ENCODE measurements around the gene FNTB.

FNTB gene

DNA sequence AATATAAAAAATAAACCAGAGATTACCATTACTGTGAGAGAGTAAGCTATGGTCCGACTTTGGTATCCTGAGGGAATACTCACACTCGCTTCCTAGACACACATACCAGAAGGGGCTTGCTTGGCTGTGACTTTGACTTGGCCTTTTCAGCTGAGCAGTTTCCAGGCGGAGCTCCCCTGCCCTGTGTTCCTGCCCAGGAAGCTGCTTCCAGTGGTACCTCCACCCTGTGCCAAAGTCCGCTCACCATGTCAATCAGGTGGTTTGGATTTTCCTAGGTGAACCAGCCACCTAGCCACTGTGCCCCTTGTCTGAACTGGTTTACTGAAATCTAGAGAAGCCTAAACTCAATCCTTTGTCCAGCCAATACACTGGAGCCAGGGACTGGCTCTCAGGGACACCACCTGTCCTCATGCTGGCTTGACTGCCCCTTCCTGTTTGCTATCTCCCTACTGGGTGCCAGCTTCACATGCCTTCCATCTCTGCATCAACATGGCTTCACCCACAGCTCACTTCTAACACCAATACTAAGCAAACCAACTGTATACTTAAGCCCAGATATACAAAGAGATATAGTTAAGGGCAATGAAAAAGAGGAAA lies 87.0 kb downstream of the FNTB start:
- Histone ChIP-seq H3K4me3 (ENCODE audit: low read length) (no peak overlapping the region), H3F3A (ENCODE audit: control insufficient read depth, insufficient read depth) (no peaks in the 10 kb centered on the region), H4K20me1 (ENCODE audit: control insufficient read depth, insufficient read depth, low read depth, low read length) (0 out of 2 replicates have a peak, but pooled peaks cover 4% of the 10 kb centered on the region), H3K9me3 (ENCODE audit: control insufficient read depth, insufficient read depth, low read length) (no peaks in the 10 kb centered on the region), H3K4me2 (ENCODE audit: low read length) (no peak overlapping the region), H3K27me3 (ENCODE audit: control insufficient read depth, low read length) (no peaks in the 10 kb centered on the region), H3K79me2 (ENCODE audit: control insufficient read depth, low read length) (no peaks in the 10 kb centered on the region), H3K9me2 (replicated peaks; ENCODE audit: control insufficient read depth, low read length) (no peaks in the 10 kb centered on the region), H3K27ac (ENCODE audit: low read depth, low read length) (no peak overlapping the region), H3K36me3 (ENCODE audit: control insufficient read depth, low read length) (peaks cover 59% of the 10 kb centered on the region), H3K4me1 (ENCODE audit: control insufficient read depth, low read length) (no peaks in the 10 kb centered on the region)
- TF ChIP-seq EZH2phosphoT487 (IDR thresholded peaks at IDR 0.05; ENCODE audit: borderline replicate concordance, low read length) (no peak), CTCF (IDR thresholded peaks at IDR 0.05; ENCODE audit: low read depth, low read length, poor library complexity, severe bottlenecking) (no peak)

GRCh38 chr14:65074449-65075150 lies 87.9 kb downstream of the FNTB start:
- no peak for TF ChIP-seq CTCF (IDR thresholded peaks at IDR 0.05; ENCODE audit: low read depth, low read length, poor library complexity, severe bottlenecking)
- no peak for TF ChIP-seq EZH2phosphoT487 (IDR thresholded peaks at IDR 0.05; ENCODE audit: borderline replicate concordance, low read length)
- Histone ChIP-seq H3K36me3 (ENCODE audit: control insufficient read depth, low read length) (peaks cover 64% of the 10 kb centered on the region), H3K79me2 (ENCODE audit: control insufficient read depth, low read length) (peaks cover 6% of the 10 kb centered on the region), H3K27me3 (ENCODE audit: control insufficient read depth, low read length) (no peaks in the 10 kb centered on the region), H3K4me3 (ENCODE audit: low read length) (no peak overlapping the region), H3K4me1 (ENCODE audit: control insufficient read depth, low read length) (no peaks in the 10 kb centered on the region), H3F3A (ENCODE audit: control insufficient read depth, insufficient read depth) (no peaks in the 10 kb centered on the region), H3K9me3 (ENCODE audit: control insufficient read depth, insufficient read depth, low read length) (no peaks in the 10 kb centered on the region), H4K20me1 (ENCODE audit: control insufficient read depth, insufficient read depth, low read depth, low read length) (peaks cover 4% of the 10 kb centered on the region; the same call in 1 of the 2 replicates), H3K27ac (ENCODE audit: low read depth, low read length) (no peak overlapping the region), H3K9me2 (replicated peaks; ENCODE audit: control insufficient read depth, low read length) (no peaks in the 10 kb centered on the region), H3K4me2 (ENCODE audit: low read length) (no peak overlapping the region)

- H3K4me3 ChIP-seq (ENCODE audit: low read length), result no peak overlapping the region
- H3K27ac ChIP-seq (ENCODE audit: low read depth, low read length), result no peak overlapping the region
- TF ChIP-seq CTCF (IDR thresholded peaks at IDR 0.05; ENCODE audit: low read depth, low read length, poor library complexity, severe bottlenecking), result no peak
- no peak for TF ChIP-seq EZH2phosphoT487 (IDR thresholded peaks at IDR 0.05; ENCODE audit: borderline replicate concordance, low read length)
- H4K20me1 ChIP-seq (ENCODE audit: control insufficient read depth, insufficient read depth, low read depth, low read length), result peaks cover 4% of the 10 kb centered on the region; the same call in 1 of the 2 replicates
- H3K79me2 ChIP-seq (ENCODE audit: control insufficient read depth, low read length), result peaks cover 14% of the 10 kb centered on the region
- H3K36me3 ChIP-seq (ENCODE audit: control insufficient read depth, low read length), result peaks cover 65% of the 10 kb centered on the region
- no peaks in the 10 kb centered on the region for H3K4me1 ChIP-seq (ENCODE audit: control insufficient read depth, low read length)
- no peaks in the 10 kb centered on the region for H3K9me2 ChIP-seq (replicated peaks; ENCODE audit: control insufficient read depth, low read length)
- no peaks in the 10 kb centered on the region for H3K9me3 ChIP-seq (ENCODE audit: control insufficient read depth, insufficient read depth, low read length)
- H3F3A ChIP-seq (ENCODE audit: control insufficient read depth, insufficient read depth), result no peaks in the 10 kb centered on the region
- no peak overlapping the region for H3K4me2 ChIP-seq (ENCODE audit: low read length)
- no peaks in the 10 kb centered on the region for H3K27me3 ChIP-seq (ENCODE audit: control insufficient read depth, low read length)
Observed at GRCh38 chr14:65075628-65076325, 89.1 kb downstream of the FNTB start.
